Neural progenitor cell (in vitro differentiated cells): ENCODE results near the gene KRTAP6-1. TPM values are rescaled to one million over a fixed set of nuclear protein-coding genes. Genes with fewer than 3 reads are reported as not detected.

Source experiments
- DNase-seq: peaks from one replicate; pipeline ENCODE4 v3.0.0-alpha.2; 2016; ENCODE audit warnings: low spot score
- H2AFZ ChIP-seq: fragments of 200-600 bp; sonication (generic); replicated peaks from 2 replicates; pipeline ENCODE4 v1.6.1; 2016; ENCODE audit warnings: antibody characterized with exemption
- H3F3A ChIP-seq: fragments of 200-600 bp; sonication (generic); 2 replicates; pipeline ENCODE4 v1.6.1; 2016; ENCODE audit warnings: antibody characterized with exemption, low read depth
- H3K27ac ChIP-seq: fragments of 200-600 bp; sonication (generic); 2 replicates; pipeline ENCODE4 v1.5.1; 2016; ENCODE audit warnings: mild to moderate bottlenecking
- H3K27me3 ChIP-seq: fragments of 200-600 bp; sonication (generic); 2 replicates; pipeline ENCODE4 v1.6.1; 2016; ENCODE audit warnings: mild to moderate bottlenecking, moderate library complexity
- H3K36me3 ChIP-seq: fragments of 200-600 bp; sonication (generic); 2 replicates; pipeline ENCODE4 v1.5.1; 2016
- H3K4me1 ChIP-seq: fragments of 200-600 bp; sonication (generic); 2 replicates; pipeline ENCODE4 v1.6.1; 2016; ENCODE audit warnings: mixed run types
- H3K4me2 ChIP-seq: fragments of 200-600 bp; sonication (generic); 2 replicates; pipeline ENCODE4 v1.6.1; 2016
- H3K4me3 ChIP-seq: fragments of 200-600 bp; sonication (generic); 2 replicates; pipeline ENCODE4 v1.5.1; 2016
- H3K79me2 ChIP-seq: fragments of 200-600 bp; sonication (generic); 2 replicates; pipeline ENCODE4 v1.6.1; 2016; ENCODE audit warnings: low read depth
- H3K9ac ChIP-seq: fragments of 200-600 bp; sonication (generic); 2 replicates; pipeline ENCODE4 v1.6.1; 2016
- H3K9me3 ChIP-seq: fragments of 200-600 bp; sonication (generic); 2 replicates; pipeline ENCODE4 v1.5.1; 2016; ENCODE audit warnings: low read depth
- H4K20me1 ChIP-seq: fragments of 200-600 bp; sonication (generic); 2 replicates; pipeline ENCODE4 v1.6.1; 2016; ENCODE audit warnings: low read depth
- H3K27ac Mint-ChIP-seq: 3 replicates; pipeline ENCODE4 v1.8.0; 2021; ENCODE audit warnings: mixed read lengths
- H3K27me3 Mint-ChIP-seq: 2 replicates; pipeline ENCODE4 v1.8.0; 2022; ENCODE audit warnings: low read depth, mild to moderate bottlenecking, inconsistent platforms, moderate library complexity, mixed read lengths; ENCODE audit not compliant: insufficient read depth
- H3K36me3 Mint-ChIP-seq: 3 replicates; pipeline ENCODE4 v1.8.0; 2021; ENCODE audit warnings: mixed read lengths
- H3K4me1 Mint-ChIP-seq: 3 replicates; pipeline ENCODE4 v1.8.0; 2021; ENCODE audit warnings: mixed read lengths
- H3K4me3 Mint-ChIP-seq: 3 replicates; pipeline ENCODE4 v1.8.0; 2021; ENCODE audit warnings: mild to moderate bottlenecking, moderate library complexity, mixed read lengths
- H3K9me3 Mint-ChIP-seq: 3 replicates; pipeline ENCODE4 v1.8.0; 2020; ENCODE audit warnings: mixed read lengths
- CTCF ChIP-seq: fragments of 200-600 bp; sonication (generic); IDR thresholded peaks from 2 replicates; pipeline ENCODE4 v1.5.1; 2017; ENCODE audit warnings: antibody characterized with exemption, mild to moderate bottlenecking
- EZH2 ChIP-seq: fragments of 200-600 bp; sonication (generic); IDR thresholded peaks from 2 replicates; pipeline ENCODE4 v1.6.1; 2017; ENCODE audit warnings: antibody characterized with exemption, mild to moderate bottlenecking, moderate library complexity
- EZH2phosphoT487 ChIP-seq: fragments of 200-600 bp; sonication (generic); IDR thresholded peaks from 2 replicates; pipeline ENCODE4 v1.6.1; 2017; ENCODE audit warnings: antibody characterized with exemption
- total RNA-seq: library from RNA; depleted of rRNA; stranded (reverse); fragments of >200 nt; gene quantifications from 2 replicates; pipeline ENCODE4 v1.2.3, GENCODE V29; 2015; ENCODE audit warnings: low replicate concordance

The KRTAP6-1 gene
- total RNA-seq, 1 donor from 2014 or later, result not detected

DNA sequence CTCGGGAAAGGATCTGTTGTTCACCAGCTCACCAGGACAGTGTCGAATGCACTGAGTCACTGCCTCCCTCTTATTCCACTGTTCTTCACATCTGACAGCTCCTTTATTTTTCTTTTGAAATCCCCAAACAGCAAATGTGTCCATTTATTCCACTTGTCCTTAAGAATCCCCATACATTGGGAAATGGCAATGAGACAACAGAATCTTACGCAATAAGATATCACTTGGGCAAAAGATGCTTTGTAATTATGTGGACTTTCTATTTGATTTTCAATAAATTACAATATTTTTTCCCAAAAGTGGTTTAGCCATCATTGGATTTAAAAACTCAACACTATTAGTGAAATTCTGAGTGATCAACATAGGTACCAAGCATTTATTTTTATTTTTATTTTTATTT, 25.0 kb upstream of the KRTAP6-1 start:
- Histone ChIP-seq H3K36me3 (no peaks in the 10 kb centered on the region), H3K27me3 (no peaks in the 10 kb centered on the region), H3K27ac (no peak overlapping the region), H3K4me1 (no peaks in the 10 kb centered on the region), H4K20me1 (no peaks in the 10 kb centered on the region), H3K9me3 (no peaks in the 10 kb centered on the region), H3K4me3 (no peak overlapping the region), H3K4me2 (no peak overlapping the region), H2AFZ (no peak overlapping the region), H3K79me2 (no peaks in the 10 kb centered on the region), H3K9ac (no peak overlapping the region), H3F3A (no peaks in the 10 kb centered on the region)
- no peak overlapping the region for H3K4me3 Mint-ChIP-seq
- no peaks in the 10 kb centered on the region for H3K4me1 Mint-ChIP-seq
- peaks cover 2% of the 10 kb centered on the region for H3K27me3 Mint-ChIP-seq
- H3K27ac Mint-ChIP-seq, result no peak overlapping the region
- no peaks in the 10 kb centered on the region for H3K36me3 Mint-ChIP-seq
- no peak for DNase-seq
- TF ChIP-seq EZH2phosphoT487 (no peak), CTCF (no peak), EZH2 (no peak)
- no peaks in the 10 kb centered on the region for H3K9me3 Mint-ChIP-seq

GRCh38 chr21:30634906-30635305, 21.2 kb upstream of the KRTAP6-1 start, which contains the start of gene KRTAP20-2:
KRTAP20-2 (plus strand) TSS chr21:30635206; CDS start chr21:30635264, 58 bp downstream.
- TF ChIP-seq EZH2 (no peak), CTCF (no peak), EZH2phosphoT487 (no peak)
- H3K36me3 Mint-ChIP-seq, result no peaks in the 10 kb centered on the region
- H3K4me3 Mint-ChIP-seq, result no peak within 1 kb of the TSS
- Histone ChIP-seq H4K20me1 (no peaks in the 10 kb centered on the region), H3F3A (no peaks in the 10 kb centered on the region), H3K27ac (no peak within 1 kb of the TSS), H3K9me3 (no peaks in the 10 kb centered on the region), H3K9ac (no peak within 1 kb of the TSS), H3K4me1 (no peaks in the 10 kb centered on the region), H2AFZ (no peak within 1 kb of the TSS), H3K27me3 (no peaks in the 10 kb centered on the region), H3K79me2 (no peaks in the 10 kb centered on the region), H3K4me2 (no peak within 1 kb of the TSS), H3K36me3 (no peaks in the 10 kb centered on the region), H3K4me3 (no peak within 1 kb of the TSS)
- DNase-seq, result no peak
- no peaks in the 10 kb centered on the region for H3K4me1 Mint-ChIP-seq
- H3K27ac Mint-ChIP-seq, result no peak within 1 kb of the TSS
- peaks cover 2% of the 10 kb centered on the region for H3K27me3 Mint-ChIP-seq
- H3K9me3 Mint-ChIP-seq, result no peaks in the 10 kb centered on the region

DNA sequence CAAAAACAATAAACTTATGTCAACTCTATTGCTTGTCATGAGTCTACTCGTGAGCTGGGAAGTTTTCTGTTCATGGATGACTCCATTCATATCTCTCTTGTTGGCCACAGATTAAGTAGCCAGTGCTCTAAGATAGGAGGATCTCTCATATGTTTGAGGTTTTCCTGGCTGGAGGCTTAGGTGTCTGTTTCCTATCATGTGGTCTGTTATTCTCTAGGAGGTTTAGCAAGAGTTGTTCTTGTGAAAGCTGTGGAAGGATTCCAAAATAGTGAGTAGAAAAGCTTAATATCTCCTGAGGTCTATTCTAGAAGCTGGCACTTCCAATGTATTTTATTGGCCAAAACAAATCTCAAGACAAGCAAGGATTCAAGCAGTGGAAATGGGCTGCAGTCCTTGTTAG, 15.5 kb upstream of the KRTAP6-1 start:
- H3K27me3 ChIP-seq, result no peaks in the 10 kb centered on the region
- H3K36me3 ChIP-seq, result no peaks in the 10 kb centered on the region
- no peaks in the 10 kb centered on the region for H4K20me1 ChIP-seq
- Mint-ChIP-seq H3K9me3 (peaks cover 2% of the 10 kb centered on the region), H3K36me3 (no peaks in the 10 kb centered on the region), H3K4me1 (no peaks in the 10 kb centered on the region), H3K27ac (no peak overlapping the region), H3K27me3 (peaks cover 2% of the 10 kb centered on the region), H3K4me3 (no peak overlapping the region)
- no peak overlapping the region for H3K4me2 ChIP-seq
- no peak overlapping the region for H3K27ac ChIP-seq
- H3K4me1 ChIP-seq, result no peaks in the 10 kb centered on the region
- H3K9ac ChIP-seq, result no peak overlapping the region
- H2AFZ ChIP-seq, result no peak overlapping the region
- no peak for TF ChIP-seq CTCF
- no peak for TF ChIP-seq EZH2phosphoT487
- TF ChIP-seq EZH2, result no peak
- H3F3A ChIP-seq, result no peaks in the 10 kb centered on the region
- no peak overlapping the region for H3K4me3 ChIP-seq
- no peak for DNase-seq
- H3K79me2 ChIP-seq, result no peaks in the 10 kb centered on the region
- peaks cover 3% of the 10 kb centered on the region for H3K9me3 ChIP-seq
